Measurements from ENCODE around the gene TEX13D.

TEX13D gene

GRCh38 chrX:124335598-124335997 lies 3.1 kb downstream of the TEX13D start:
- H3K4me1 ChIP-seq (ENCODE audit: low read depth, poor library complexity, severe bottlenecking) = no peaks in the 10 kb centered on the region
- no peak overlapping the region for H3K4me2 ChIP-seq
- H2AFZ ChIP-seq (ENCODE audit: low read depth) = no peak overlapping the region
- no peaks in the 10 kb centered on the region for H3K36me3 ChIP-seq (ENCODE audit: insufficient read depth)
- H3K4me3 ChIP-seq (IDR thresholded peaks at IDR 0.05; ENCODE audit: insufficient read depth, low read depth, low read length) = no peak overlapping the region
- no peak overlapping the region for H3K27ac ChIP-seq
- no peaks in the 10 kb centered on the region for H4K20me1 ChIP-seq (ENCODE audit: insufficient read depth)
- H3K79me2 ChIP-seq (ENCODE audit: insufficient read depth, low read depth) = no peaks in the 10 kb centered on the region
- TF ChIP-seq, protein P1, sequence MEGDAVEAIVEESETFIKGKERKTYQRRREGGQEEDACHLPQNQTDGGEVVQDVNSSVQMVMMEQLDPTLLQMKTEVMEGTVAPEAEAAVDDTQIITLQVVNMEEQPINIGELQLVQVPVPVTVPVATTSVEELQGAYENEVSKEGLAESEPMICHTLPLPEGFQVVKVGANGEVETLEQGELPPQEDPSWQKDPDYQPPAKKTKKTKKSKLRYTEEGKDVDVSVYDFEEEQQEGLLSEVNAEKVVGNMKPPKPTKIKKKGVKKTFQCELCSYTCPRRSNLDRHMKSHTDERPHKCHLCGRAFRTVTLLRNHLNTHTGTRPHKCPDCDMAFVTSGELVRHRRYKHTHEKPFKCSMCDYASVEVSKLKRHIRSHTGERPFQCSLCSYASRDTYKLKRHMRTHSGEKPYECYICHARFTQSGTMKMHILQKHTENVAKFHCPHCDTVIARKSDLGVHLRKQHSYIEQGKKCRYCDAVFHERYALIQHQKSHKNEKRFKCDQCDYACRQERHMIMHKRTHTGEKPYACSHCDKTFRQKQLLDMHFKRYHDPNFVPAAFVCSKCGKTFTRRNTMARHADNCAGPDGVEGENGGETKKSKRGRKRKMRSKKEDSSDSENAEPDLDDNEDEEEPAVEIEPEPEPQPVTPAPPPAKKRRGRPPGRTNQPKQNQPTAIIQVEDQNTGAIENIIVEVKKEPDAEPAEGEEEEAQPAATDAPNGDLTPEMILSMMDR (conservative IDR thresholded peaks at IDR 0.05; ENCODE audit: low read depth, low read length) = no peak
- H3K9ac ChIP-seq = no peak overlapping the region
- H3K27me3 ChIP-seq (ENCODE audit: insufficient read depth, low read depth) = no peaks in the 10 kb centered on the region

DNA sequence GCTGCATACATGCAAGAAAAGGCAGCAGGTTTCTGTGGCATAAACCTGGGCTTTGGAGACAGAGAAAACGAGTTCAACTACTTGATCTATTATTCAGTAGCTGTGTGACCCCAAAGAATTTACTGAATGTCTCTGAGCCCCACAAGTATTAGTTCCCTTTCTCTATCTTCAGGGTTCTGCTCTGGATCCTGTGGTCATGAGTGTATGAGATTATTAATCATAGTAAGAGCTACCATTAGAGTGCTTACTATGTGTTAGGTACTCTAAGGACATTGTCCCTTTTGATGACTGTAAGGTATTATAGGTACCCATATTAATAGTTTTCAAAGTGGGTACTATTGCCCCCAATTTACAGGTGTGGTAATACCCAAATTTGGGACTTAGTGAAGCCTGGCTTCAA lies 5.5 kb downstream of the TEX13D start:
- TF ChIP-seq, protein P1 (conservative IDR thresholded peaks at IDR 0.05; ENCODE audit: low read depth, low read length) = no peak
- no peaks in the 10 kb centered on the region for H3K79me2 ChIP-seq (ENCODE audit: insufficient read depth, low read depth)
- H3K4me3 ChIP-seq (IDR thresholded peaks at IDR 0.05; ENCODE audit: insufficient read depth, low read depth, low read length) = no peak overlapping the region
- no peak overlapping the region for H3K9ac ChIP-seq
- no peak overlapping the region for H3K4me2 ChIP-seq
- no peaks in the 10 kb centered on the region for H3K4me1 ChIP-seq (ENCODE audit: low read depth, poor library complexity, severe bottlenecking)
- H3K27me3 ChIP-seq (ENCODE audit: insufficient read depth, low read depth) = no peaks in the 10 kb centered on the region
- H4K20me1 ChIP-seq (ENCODE audit: insufficient read depth) = no peaks in the 10 kb centered on the region
- no peak overlapping the region for H3K27ac ChIP-seq
- no peak overlapping the region for H2AFZ ChIP-seq (ENCODE audit: low read depth)
- H3K36me3 ChIP-seq (ENCODE audit: insufficient read depth) = no peaks in the 10 kb centered on the region

DNA sequence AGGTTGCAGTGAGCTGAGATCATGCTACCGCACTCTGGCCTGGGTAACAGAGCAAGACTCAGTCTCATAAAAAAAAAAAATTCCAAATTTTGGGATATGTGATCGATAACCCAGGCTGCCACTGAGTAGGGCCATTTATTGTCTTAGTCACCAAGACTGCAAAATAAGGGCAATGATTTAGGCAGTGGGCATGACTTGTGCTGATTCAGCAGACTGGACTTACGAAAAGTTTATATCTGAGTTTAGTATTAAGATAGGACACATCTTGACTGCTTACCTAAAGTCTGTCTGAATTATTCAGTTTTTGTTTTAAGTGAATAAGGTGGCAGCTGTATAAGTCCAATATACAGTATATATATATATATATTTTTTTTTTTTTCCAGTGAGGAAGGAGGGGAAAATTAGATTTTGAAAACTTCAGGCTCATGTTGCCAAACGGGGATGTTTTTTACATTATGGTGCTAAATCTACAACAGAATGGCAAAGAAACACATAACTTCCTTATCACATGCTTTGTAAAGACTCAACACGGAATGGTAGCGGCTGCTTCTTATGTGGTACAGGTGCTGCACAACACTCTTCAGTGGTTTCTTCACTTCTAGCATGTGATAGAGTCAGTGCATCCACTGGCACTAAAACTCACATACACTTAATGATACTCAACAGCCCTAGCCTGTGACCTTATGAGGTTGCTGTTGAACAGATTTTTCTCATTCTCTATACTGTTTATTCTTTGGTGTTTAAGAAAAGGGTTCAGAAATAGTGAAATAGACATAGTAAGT lies 6.5 kb downstream of the TEX13D start:
- Histone ChIP-seq H3K4me1 (ENCODE audit: low read depth, poor library complexity, severe bottlenecking) (no peaks in the 10 kb centered on the region), H3K9ac (no peak overlapping the region), H4K20me1 (ENCODE audit: insufficient read depth) (no peaks in the 10 kb centered on the region), H3K4me2 (no peak overlapping the region), H2AFZ (ENCODE audit: low read depth) (no peak overlapping the region), H3K27ac (no peak overlapping the region), H3K4me3 (IDR thresholded peaks at IDR 0.05; ENCODE audit: insufficient read depth, low read depth, low read length) (no peak overlapping the region), H3K79me2 (ENCODE audit: insufficient read depth, low read depth) (no peaks in the 10 kb centered on the region), H3K27me3 (ENCODE audit: insufficient read depth, low read depth) (no peaks in the 10 kb centered on the region), H3K36me3 (ENCODE audit: insufficient read depth) (no peaks in the 10 kb centered on the region)
- TF ChIP-seq, protein P1 (conservative IDR thresholded peaks at IDR 0.05; ENCODE audit: low read depth, low read length) = no peak

- H2AFZ ChIP-seq (ENCODE audit: low read depth) = no peak overlapping the region
- no peak overlapping the region for H3K4me3 ChIP-seq (IDR thresholded peaks at IDR 0.05; ENCODE audit: insufficient read depth, low read depth, low read length)
- H3K27me3 ChIP-seq (ENCODE audit: insufficient read depth, low read depth) = no peaks in the 10 kb centered on the region
- no peak overlapping the region for H3K27ac ChIP-seq
- no peak overlapping the region for H3K9ac ChIP-seq
- H3K4me1 ChIP-seq (ENCODE audit: low read depth, poor library complexity, severe bottlenecking) = no peaks in the 10 kb centered on the region
- no peaks in the 10 kb centered on the region for H4K20me1 ChIP-seq (ENCODE audit: insufficient read depth)
- no peaks in the 10 kb centered on the region for H3K36me3 ChIP-seq (ENCODE audit: insufficient read depth)
- TF ChIP-seq, protein P1 (conservative IDR thresholded peaks at IDR 0.05; ENCODE audit: low read depth, low read length) = no peak
- H3K4me2 ChIP-seq = no peak overlapping the region
- no peaks in the 10 kb centered on the region for H3K79me2 ChIP-seq (ENCODE audit: insufficient read depth, low read depth)
Measured at GRCh38 chrX:124341396-124342132, 9.1 kb downstream of the TEX13D start.

Measured in KMS-11 (cell line).